Endothelial cell (in vitro differentiated cells): ENCODE results near the gene TTC7B. TPM values are rescaled to one million over a fixed set of nuclear protein-coding genes. Genes with fewer than 3 reads are reported as not detected.

ENCODE experiments used
- DNase-seq: peaks from one replicate; pipeline ENCODE4 v3.0.0; 2021; ENCODE audit warnings: low spot score
- H3K27ac Mint-ChIP-seq: one replicate; pipeline ENCODE4 v1.8.0; 2021; ENCODE audit warnings: mixed read lengths, inconsistent platforms; ENCODE audit not compliant: unreplicated experiment
- H3K27me3 Mint-ChIP-seq: one replicate; pipeline ENCODE4 v1.8.0; 2021; ENCODE audit warnings: mild to moderate bottlenecking, moderate library complexity, mixed read lengths, inconsistent platforms; ENCODE audit not compliant: unreplicated experiment
- H3K36me3 Mint-ChIP-seq: one replicate; pipeline ENCODE4 v1.8.0; 2021; ENCODE audit warnings: mild to moderate bottlenecking, low read depth, mixed read lengths, inconsistent platforms; ENCODE audit not compliant: unreplicated experiment
- H3K4me1 Mint-ChIP-seq: one replicate; pipeline ENCODE4 v1.8.0; 2021; ENCODE audit warnings: mild to moderate bottlenecking, mixed read lengths, inconsistent platforms; ENCODE audit not compliant: unreplicated experiment
- H3K4me3 Mint-ChIP-seq: one replicate; pipeline ENCODE4 v1.8.0; 2021; ENCODE audit warnings: mild to moderate bottlenecking, mixed read lengths, inconsistent platforms; ENCODE audit not compliant: unreplicated experiment
- H3K9me3 Mint-ChIP-seq: one replicate; pipeline ENCODE4 v1.8.0; 2021; ENCODE audit warnings: mixed read lengths, inconsistent platforms; ENCODE audit not compliant: unreplicated experiment
- CTCF ChIP-seq: fragments of 200-600 bp; sonication (generic); IDR thresholded peaks from one replicate; pipeline ENCODE4 v1.5.0; 2021; ENCODE audit warnings: antibody characterized with exemption; ENCODE audit not compliant: unreplicated experiment
- total RNA-seq: library from RNA; stranded (reverse); fragmentation: NEBNext Ultra II Directional; extraction: Animal tissue kit (Norgen Biotek cat#: 25700); gene quantifications from one replicate; pipeline ENCODE4 v1.2.1, GENCODE V29; 2021; ENCODE audit not compliant: unreplicated experiment

The TTC7B gene
- total RNA-seq, 1 donor from 2014 or later = 93.5 TPM

DNA sequence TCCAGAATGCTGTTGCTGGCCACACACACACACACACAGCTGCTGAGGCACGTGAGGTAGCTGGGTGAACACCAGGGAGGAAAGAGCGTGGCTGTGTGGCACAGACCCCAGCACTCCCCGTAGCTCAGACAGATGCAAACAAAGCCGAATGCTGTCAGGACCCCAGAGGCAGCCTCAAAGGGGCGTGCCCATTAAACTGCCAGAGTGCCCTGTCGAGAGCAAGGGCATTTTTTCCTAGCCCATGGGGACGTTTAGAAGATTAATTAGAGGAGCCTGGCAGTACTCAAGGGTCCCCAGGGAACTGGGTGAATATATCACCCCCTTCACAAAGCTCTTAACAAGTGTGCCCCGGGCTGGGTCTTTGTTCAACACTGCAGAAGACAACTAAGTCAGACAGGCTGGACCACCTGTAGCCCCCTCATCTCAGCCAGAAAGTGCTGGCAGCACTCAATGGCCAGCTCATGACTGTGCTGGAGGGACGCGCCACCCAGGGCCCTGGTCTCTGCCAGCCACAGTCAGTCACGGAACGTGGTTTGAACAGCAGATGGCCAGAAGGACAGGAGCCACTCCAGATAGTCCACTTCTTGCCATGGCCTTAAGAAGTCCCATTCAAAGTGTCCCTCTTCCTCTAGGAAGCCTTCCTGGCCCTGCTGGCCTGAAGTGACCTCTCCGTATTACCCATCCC lies 37.5 kb downstream of the TTC7B start:
- Mint-ChIP-seq H3K4me3 (peak overlapping the region; percentile 75), H3K27ac (no peak overlapping the region), H3K9me3 (no peaks in the 10 kb centered on the region), H3K27me3 (peaks cover 2% of the 10 kb centered on the region), H3K36me3 (peaks cover 34% of the 10 kb centered on the region), H3K4me1 (no peaks in the 10 kb centered on the region)
- DNase-seq = no peak
- no peak for TF ChIP-seq CTCF

- no peak for DNase-seq
- H3K4me3 Mint-ChIP-seq = peak overlapping the region; percentile 75
- H3K36me3 Mint-ChIP-seq = peaks cover 38% of the 10 kb centered on the region
- peaks cover 2% of the 10 kb centered on the region for H3K27me3 Mint-ChIP-seq
- no peak overlapping the region for H3K27ac Mint-ChIP-seq
- no peaks in the 10 kb centered on the region for H3K4me1 Mint-ChIP-seq
- H3K9me3 Mint-ChIP-seq = no peaks in the 10 kb centered on the region
- TF ChIP-seq CTCF = no peak
These were observed 38.3 kb downstream of the TTC7B start for GRCh38 chr14:90777830-90778485.

GRCh38 chr14:90777358-90777757 lies 38.9 kb downstream of the TTC7B start:
- Mint-ChIP-seq H3K4me1 (no peaks in the 10 kb centered on the region), H3K9me3 (no peaks in the 10 kb centered on the region), H3K27ac (no peak overlapping the region), H3K27me3 (no peaks in the 10 kb centered on the region), H3K4me3 (no peak overlapping the region), H3K36me3 (peaks cover 38% of the 10 kb centered on the region)
- DNase-seq = no peak
- no peak for TF ChIP-seq CTCF

GRCh38 chr14:90775441-90775840 lies 40.8 kb downstream of the TTC7B start:
- TF ChIP-seq CTCF = no peak
- H3K4me3 Mint-ChIP-seq = no peak overlapping the region
- H3K27ac Mint-ChIP-seq = no peak overlapping the region
- peaks cover 4% of the 10 kb centered on the region for H3K4me1 Mint-ChIP-seq
- no peak for DNase-seq
- H3K27me3 Mint-ChIP-seq = no peaks in the 10 kb centered on the region
- H3K36me3 Mint-ChIP-seq = peaks cover 27% of the 10 kb centered on the region
- no peaks in the 10 kb centered on the region for H3K9me3 Mint-ChIP-seq

GRCh38 chr14:90774316-90774715 lies 41.9 kb downstream of the TTC7B start:
- DNase-seq = no peak
- peaks cover 22% of the 10 kb centered on the region for H3K36me3 Mint-ChIP-seq
- peaks cover 4% of the 10 kb centered on the region for H3K4me1 Mint-ChIP-seq
- no peaks in the 10 kb centered on the region for H3K27me3 Mint-ChIP-seq
- peak overlapping the region; percentile 62 for H3K4me3 Mint-ChIP-seq
- no peaks in the 10 kb centered on the region for H3K9me3 Mint-ChIP-seq
- no peak for TF ChIP-seq CTCF
- H3K27ac Mint-ChIP-seq = no peak overlapping the region
